ENCODE data around the gene SSBP3.

GRCh38 chr1:54282101-54282847 lies 123.9 kb downstream of the SSBP3 start:
- TF ChIP-seq CTCF (IDR thresholded peaks at IDR 0.05) (no peak), ZFX (IDR thresholded peaks at IDR 0.05; ENCODE audit: borderline replicate concordance) (no peak)
